BE2C (cell line): ENCODE measurements around the gene TLR6.

Source experiments
- DNase-seq: peaks from one replicate; pipeline ENCODE4 v3.0.0-alpha.2; 2020
- H3K27me3 ChIP-seq: fragments of 250-450 bp; sonication (Bioruptor Pico); 2 replicates; pipeline ENCODE4 v1.5.1; 2020; ENCODE audit warnings: mild to moderate bottlenecking
- H3K36me3 ChIP-seq: fragments of 250-450 bp; sonication (Bioruptor Pico); 2 replicates; pipeline ENCODE4 v1.5.1; 2020; ENCODE audit warnings: mild to moderate bottlenecking
- H3K4me1 ChIP-seq: fragments of 250-450 bp; sonication (Bioruptor Pico); 2 replicates; pipeline ENCODE4 v1.5.1; 2020
- H3K4me3 ChIP-seq: 2 replicates; pipeline ENCODE4 v1.5.1; 2011; ENCODE audit warnings: low read depth, low read length
- H3K9me3 ChIP-seq: fragments of 250-450 bp; sonication (Bioruptor Pico); 2 replicates; pipeline ENCODE4 v1.5.1; 2020
- TF ChIP-seq, protein P1 (sequence below): IDR thresholded peaks from 2 replicates; pipeline ENCODE4 v1.5.1; 2012; ENCODE audit warnings: mild to moderate bottlenecking, low read depth, low read length

The TLR6 gene

GRCh38 chr4:38884254-38884653 is 27.6 kb upstream of the TLR6 start:
- no peaks in the 10 kb centered on the region for H3K9me3 ChIP-seq
- H3K4me1 ChIP-seq, result no peaks in the 10 kb centered on the region
- no peaks in the 10 kb centered on the region for H3K27me3 ChIP-seq
- TF ChIP-seq, protein P1, sequence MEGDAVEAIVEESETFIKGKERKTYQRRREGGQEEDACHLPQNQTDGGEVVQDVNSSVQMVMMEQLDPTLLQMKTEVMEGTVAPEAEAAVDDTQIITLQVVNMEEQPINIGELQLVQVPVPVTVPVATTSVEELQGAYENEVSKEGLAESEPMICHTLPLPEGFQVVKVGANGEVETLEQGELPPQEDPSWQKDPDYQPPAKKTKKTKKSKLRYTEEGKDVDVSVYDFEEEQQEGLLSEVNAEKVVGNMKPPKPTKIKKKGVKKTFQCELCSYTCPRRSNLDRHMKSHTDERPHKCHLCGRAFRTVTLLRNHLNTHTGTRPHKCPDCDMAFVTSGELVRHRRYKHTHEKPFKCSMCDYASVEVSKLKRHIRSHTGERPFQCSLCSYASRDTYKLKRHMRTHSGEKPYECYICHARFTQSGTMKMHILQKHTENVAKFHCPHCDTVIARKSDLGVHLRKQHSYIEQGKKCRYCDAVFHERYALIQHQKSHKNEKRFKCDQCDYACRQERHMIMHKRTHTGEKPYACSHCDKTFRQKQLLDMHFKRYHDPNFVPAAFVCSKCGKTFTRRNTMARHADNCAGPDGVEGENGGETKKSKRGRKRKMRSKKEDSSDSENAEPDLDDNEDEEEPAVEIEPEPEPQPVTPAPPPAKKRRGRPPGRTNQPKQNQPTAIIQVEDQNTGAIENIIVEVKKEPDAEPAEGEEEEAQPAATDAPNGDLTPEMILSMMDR, result no peak
- no peak for DNase-seq
- no peaks in the 10 kb centered on the region for H3K36me3 ChIP-seq
- H3K4me3 ChIP-seq, result no peak overlapping the region

- Histone ChIP-seq H3K9me3 (no peaks in the 10 kb centered on the region), H3K4me1 (no peaks in the 10 kb centered on the region), H3K27me3 (no peaks in the 10 kb centered on the region), H3K4me3 (no peak overlapping the region), H3K36me3 (no peaks in the 10 kb centered on the region)
- DNase-seq, result no peak
- TF ChIP-seq, protein P1, result no peak
Measured at GRCh38 chr4:38876636-38877035, 20.0 kb upstream of the TLR6 start.

GRCh38 chr4:38873290-38873944 is 16.8 kb upstream of the TLR6 start:
- TF ChIP-seq, protein P1, result peak; percentile 28
- H3K9me3 ChIP-seq, result no peaks in the 10 kb centered on the region
- H3K4me1 ChIP-seq, result no peaks in the 10 kb centered on the region
- H3K27me3 ChIP-seq, result no peaks in the 10 kb centered on the region
- no peaks in the 10 kb centered on the region for H3K36me3 ChIP-seq
- DNase-seq, result no peak
- no peak overlapping the region for H3K4me3 ChIP-seq

GRCh38 chr4:38872620-38873019 is 16.0 kb upstream of the TLR6 start:
- Histone ChIP-seq H3K9me3 (no peaks in the 10 kb centered on the region), H3K4me3 (no peak overlapping the region), H3K36me3 (no peaks in the 10 kb centered on the region), H3K27me3 (no peaks in the 10 kb centered on the region), H3K4me1 (no peaks in the 10 kb centered on the region)
- DNase-seq, result no peak
- TF ChIP-seq, protein P1, result no peak

DNA sequence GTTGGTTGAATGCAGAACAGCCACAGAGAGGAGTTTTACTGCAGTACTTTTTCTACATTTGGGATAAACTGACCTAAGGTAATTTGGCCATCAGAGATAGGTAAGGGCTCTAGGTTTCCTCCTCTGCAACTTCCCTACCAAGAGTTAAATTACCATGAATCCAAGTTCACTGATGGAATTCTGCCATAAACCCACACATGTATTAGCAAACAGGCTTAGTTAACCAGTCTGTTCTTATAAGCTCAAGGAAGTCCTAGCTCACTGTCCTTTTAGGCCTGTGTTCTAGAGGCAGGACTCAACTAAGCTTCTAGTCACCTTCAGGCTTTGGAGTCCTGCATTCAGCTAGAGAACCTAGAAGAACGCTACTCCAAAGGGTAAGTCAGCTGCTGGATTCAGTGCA is 15.0 kb upstream of the TLR6 start:
- TF ChIP-seq, protein P1, result no peak
- no peak for DNase-seq
- Histone ChIP-seq H3K4me1 (no peaks in the 10 kb centered on the region; the same call in 1 of the 2 replicates), H3K4me3 (no peak overlapping the region), H3K36me3 (no peaks in the 10 kb centered on the region), H3K27me3 (no peaks in the 10 kb centered on the region), H3K9me3 (no peaks in the 10 kb centered on the region)

DNA sequence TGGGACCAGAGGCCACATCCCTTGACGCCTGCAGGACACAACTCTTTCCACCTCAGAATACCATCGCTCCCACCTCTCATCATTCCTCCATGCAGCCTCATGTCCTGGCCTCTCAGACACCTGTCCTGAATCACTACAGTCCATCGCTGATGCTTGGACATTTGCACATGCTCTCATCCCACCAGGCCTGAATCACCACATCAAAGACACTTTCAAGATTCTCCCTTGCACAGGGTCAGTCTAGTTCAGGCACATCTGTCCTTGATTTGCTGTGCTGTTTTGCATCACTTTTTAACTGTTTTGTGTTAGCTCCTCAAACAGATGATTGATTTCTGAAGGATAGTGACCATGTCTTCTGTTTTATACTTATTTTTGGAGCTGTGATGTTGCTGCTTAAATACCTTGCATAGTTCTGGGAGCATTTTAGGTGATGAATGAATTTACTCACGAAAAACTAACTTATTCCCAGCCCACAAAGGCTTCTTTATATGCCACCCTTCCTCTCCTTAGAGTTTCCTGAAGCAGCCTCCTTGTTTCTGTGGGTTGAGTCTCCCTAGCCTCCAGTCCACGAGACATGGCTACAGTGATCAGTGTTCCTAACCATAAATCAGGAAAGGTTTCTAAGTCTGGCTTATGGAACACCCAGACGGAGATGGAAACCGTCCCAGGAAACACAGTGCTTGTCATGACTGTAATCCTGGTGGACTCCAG is 13.6 kb upstream of the TLR6 start:
- no peaks in the 10 kb centered on the region; the same call in 1 of the 2 replicates for H3K4me1 ChIP-seq
- TF ChIP-seq, protein P1, result no peak
- no peak for DNase-seq
- no peaks in the 10 kb centered on the region for H3K36me3 ChIP-seq
- no peak overlapping the region for H3K4me3 ChIP-seq
- H3K27me3 ChIP-seq, result no peaks in the 10 kb centered on the region
- H3K9me3 ChIP-seq, result no peaks in the 10 kb centered on the region
